Esophagus squamous epithelium (tissue), 5 donors: ENCODE data around the gene CDKN2B-AS1. TPM values are rescaled to one million over a fixed set of nuclear protein-coding genes. Genes with fewer than 3 reads are reported as not detected.

Experiments
- DNase-seq: peaks from one replicate; lab custom pipeline; 2025; lab: John Stamatoyannopoulos, UW
- H3K27ac ChIP-seq, 4 donors: fragments of 200-600 bp; sonication (generic); one replicate each; pipeline ENCODE4 v1.5.1; 2016 to 2019; ENCODE audit warnings: mild to moderate bottlenecking in 1 of 4
- H3K27me3 ChIP-seq, 4 donors: fragments of 200-600 bp; sonication (generic); 1 replicate in 3 of 4; 2 replicates in 1 of 4; pipeline versions ENCODE4 v1.5.1 to v1.6.0; 2017 to 2021; ENCODE audit warnings: antibody characterized with exemption in 1 of 4
- H3K36me3 ChIP-seq, 3 donors: fragments of 200-600 bp; sonication (generic); one replicate each; pipeline ENCODE4 v1.5.1; 2016 to 2019
- H3K4me1 ChIP-seq, 3 donors: fragments of 200-600 bp; sonication (generic); one replicate each; pipeline ENCODE4 v1.5.1; 2017 to 2019
- H3K4me3 ChIP-seq, 4 donors: fragments of 200-600 bp; sonication (generic); 1 replicate in 3 of 4; 2 replicates in 1 of 4; pipeline ENCODE4 v1.5.1; 2016 to 2019; ENCODE audit warnings: mild to moderate bottlenecking in 2 of 4, moderate library complexity in 1 of 4
- H3K9me3 ChIP-seq, 3 donors: fragments of 200-600 bp; sonication (generic); one replicate each; pipeline ENCODE4 v1.5.1; 2016 to 2019
- CTCF ChIP-seq, 6 experiments: fragments of 450-650 bp in 4 of 6; fragments of 200-600 bp in 2 of 6; sonication (generic) in 2 of 6; IDR thresholded peaks; one replicate each; pipeline ENCODE4 v1.5.1; 2016 to 2019; ENCODE audit warnings: antibody characterized with exemption in 6 of 6, mild to moderate bottlenecking in 4 of 6, moderate library complexity in 4 of 6
- POLR2A ChIP-seq, 4 donors: fragments of 450-650 bp; IDR thresholded peaks; one replicate each; pipeline ENCODE4 v1.6.1; 2017; ENCODE audit warnings: antibody characterized with exemption in 4 of 4, mild to moderate bottlenecking in 4 of 4, moderate library complexity in 3 of 4
- WGBS, 2 donors: methylation state at CpG; one replicate each; pipeline ENCODE4 v1.1.5; 2018; 5-methylcytosine and 5-hydroxymethylcytosine counted together
- intact Hi-C: fragments of 100-400 bp; cut with DNase I; formaldehyde crosslinking; loops from one replicate; pipeline ENCODE4 v1.15.0; 2022
- total RNA-seq, 4 donors: library from RNA; depleted of rRNA; stranded (reverse); fragments of >200 nt; gene quantifications; one replicate each; pipeline ENCODE4 v1.1.0, GENCODE V29; 2016
- donor health status: DM: yes; HTN: yes; CAD: no.

CDKN2B-AS1 gene
- total RNA-seq, 4 donors from 2014 or later: 0.48 to 1.7 (median 0.80) TPM

DNA sequence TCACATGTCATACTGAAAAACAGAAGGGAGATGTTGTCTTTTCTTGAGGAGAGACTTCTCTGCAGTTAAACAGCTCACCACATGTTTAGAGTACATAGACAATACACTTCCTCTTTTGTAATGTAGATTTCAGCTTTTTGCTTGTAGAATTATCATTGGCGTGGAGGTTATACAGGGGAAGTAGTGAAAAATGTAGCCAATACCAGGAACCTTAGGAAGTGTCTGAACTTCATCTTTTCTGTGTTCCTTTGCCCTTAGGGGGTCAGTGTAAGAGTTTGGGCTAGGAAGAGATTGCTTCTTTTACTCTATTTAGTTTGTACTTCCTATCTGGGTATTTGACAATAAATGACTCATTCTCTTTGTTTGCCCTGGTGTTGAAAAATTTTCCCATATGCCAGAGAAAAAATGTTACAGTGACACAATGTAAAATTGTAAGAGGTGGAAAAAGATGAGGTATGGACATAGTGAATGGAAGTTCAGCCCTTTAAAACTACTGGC, 35.6 kb downstream of the CDKN2B-AS1 start:
- no peaks in the 10 kb centered on the region for H3K9me3 ChIP-seq
- no peak overlapping the region for H3K4me3 ChIP-seq
- H3K27ac ChIP-seq: peak overlapping the region; percentile 14 to 50 (median 34)
- intact Hi-C loops: no loop called here
- H3K27me3 ChIP-seq: peaks cover 0 to 11% (median 0%) of the 10 kb centered on the region in 4 donors
- no peak for TF ChIP-seq POLR2A (IDR thresholded peaks at IDR 0.05)
- no peak for TF ChIP-seq CTCF (IDR thresholded peaks at IDR 0.05)
- H3K36me3 ChIP-seq: no peaks in the 10 kb centered on the region
- no peak for DNase-seq
- H3K4me1 ChIP-seq: peaks cover 0 to 35% (median 9%) of the 10 kb centered on the region in 3 donors
- 17 to 19% methylated on average over 1 of the region's 1 CpG for WGBS, 2 donors

GRCh38 chr9:22031655-22032411, 37.2 kb downstream of the CDKN2B-AS1 start:
- H3K4me1 ChIP-seq: peaks cover 0 to 51% (median 13%) of the 10 kb centered on the region in 3 donors
- no peak for DNase-seq
- 70 to 77% methylated on average over 4 of the region's 4 CpGs for WGBS, 2 donors
- no peaks in the 10 kb centered on the region for H3K36me3 ChIP-seq
- TF ChIP-seq POLR2A (IDR thresholded peaks at IDR 0.05): no peak
- TF ChIP-seq CTCF (IDR thresholded peaks at IDR 0.05): no peak
- no peaks in the 10 kb centered on the region for H3K27me3 ChIP-seq
- H3K27ac ChIP-seq: peak overlapping the region in 1 of 4 donors; percentile 30
- H3K9me3 ChIP-seq: no peaks in the 10 kb centered on the region
- no peak overlapping the region for H3K4me3 ChIP-seq
- intact Hi-C loops: no loop called here

- H3K27me3 ChIP-seq: no peaks in the 10 kb centered on the region
- H3K9me3 ChIP-seq: no peaks in the 10 kb centered on the region
- intact Hi-C loops: no loop called here
- DNase-seq: no peak
- no peak for TF ChIP-seq CTCF (IDR thresholded peaks at IDR 0.05)
- TF ChIP-seq POLR2A (IDR thresholded peaks at IDR 0.05): no peak
- no peak overlapping the region for H3K4me3 ChIP-seq
- 52 to 75% methylated on average over 4 to 8 of the region's 8 CpGs for WGBS, 2 donors
- peaks cover 0 to 64% (median 18%) of the 10 kb centered on the region in 3 donors for H3K4me1 ChIP-seq
- no peaks in the 10 kb centered on the region for H3K36me3 ChIP-seq
- H3K27ac ChIP-seq: peak overlapping the region in 2 of 4 donors; percentile 14 to 63
These were observed 38.5 kb downstream of the CDKN2B-AS1 start for GRCh38 chr9:22033012-22033630.

GRCh38 chr9:22035591-22036011, 41.0 kb downstream of the CDKN2B-AS1 start:
- no peak overlapping the region for H3K4me3 ChIP-seq
- WGBS, 2 donors: 70 to 71% methylated on average over 2 of the region's 2 CpGs
- intact Hi-C loops: no loop called here
- no peak for DNase-seq
- H3K4me1 ChIP-seq: peaks cover 0 to 79% (median 20%) of the 10 kb centered on the region in 3 donors
- peak overlapping the region in 3 of 4 donors; percentile 8 to 86 (median 55) for H3K27ac ChIP-seq
- no peaks in the 10 kb centered on the region for H3K9me3 ChIP-seq
- no peaks in the 10 kb centered on the region for H3K27me3 ChIP-seq
- TF ChIP-seq POLR2A (IDR thresholded peaks at IDR 0.05): no peak
- no peak for TF ChIP-seq CTCF (IDR thresholded peaks at IDR 0.05)
- no peaks in the 10 kb centered on the region for H3K36me3 ChIP-seq
